AG09309 (cell line): Measurements from ENCODE around the gene CD58.

Experiments
- DNase-seq: peaks from one replicate; pipeline ENCODE4 v3.0.0-alpha.2; 2010; ENCODE audit warnings: low read depth
- H3K4me3 ChIP-seq: 2 replicates; pipeline ENCODE4 v1.5.1; 2011; ENCODE audit warnings: mild to moderate bottlenecking, low read depth, low read length, moderate library complexity; ENCODE audit not compliant: control insufficient read depth
- CTCF ChIP-seq: IDR thresholded peaks from 2 replicates; pipeline ENCODE4 v1.5.1; 2011; ENCODE audit warnings: mild to moderate bottlenecking, low read depth, low read length, inconsistent platforms; ENCODE audit not compliant: insufficient read depth, control insufficient read depth; ENCODE audit errors: missing control alignments

Gene CD58

GRCh38 chr1:116483481-116484309 is 87.1 kb downstream of the CD58 start:
- no peak for DNase-seq
- no peak for TF ChIP-seq CTCF
- no peak overlapping the region for H3K4me3 ChIP-seq

GRCh38 chr1:116482490-116482889 is 88.3 kb downstream of the CD58 start:
- no peak for DNase-seq
- TF ChIP-seq CTCF, result no peak
- H3K4me3 ChIP-seq, result no peak overlapping the region

DNA sequence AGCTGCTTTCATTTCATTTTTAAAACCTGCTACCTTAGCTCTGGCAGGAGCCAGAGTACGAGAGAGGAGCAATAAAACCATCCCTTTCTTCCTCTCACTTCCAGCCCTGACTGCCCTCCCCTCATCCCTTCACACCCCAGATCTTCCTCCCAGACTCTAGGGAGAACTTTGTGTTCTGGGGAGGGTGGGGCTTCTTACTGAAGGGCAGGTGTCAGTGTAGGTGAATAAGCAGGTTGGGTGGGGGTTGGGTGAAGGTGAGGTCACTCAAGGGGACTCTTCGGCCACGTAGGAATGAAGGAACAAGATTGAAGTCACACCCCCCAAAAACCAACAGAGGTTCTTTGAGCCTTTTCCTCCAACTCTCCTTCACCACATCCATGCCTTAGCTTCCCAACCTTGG is 88.9 kb downstream of the CD58 start:
- DNase-seq, result no peak
- no peak for TF ChIP-seq CTCF
- no peak overlapping the region for H3K4me3 ChIP-seq

DNA sequence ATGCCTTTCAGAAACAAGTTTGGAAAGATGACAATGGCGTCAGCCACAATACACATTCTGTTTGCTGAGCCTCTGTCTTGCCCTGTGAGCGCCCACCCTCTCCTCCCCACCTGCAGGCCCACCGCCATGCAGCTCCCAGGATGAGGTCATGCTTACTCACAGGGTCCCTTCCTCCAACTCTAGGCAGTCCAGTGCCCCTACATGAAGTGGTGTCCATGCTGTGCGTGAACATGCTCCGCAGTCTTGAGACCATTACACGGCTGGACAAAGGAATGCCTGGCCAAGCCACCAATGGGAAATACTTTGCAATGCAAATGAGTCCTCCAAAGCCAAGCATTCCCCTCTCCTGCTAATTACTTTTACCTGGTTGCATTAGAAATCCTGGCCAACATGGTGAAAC is 92.2 kb downstream of the CD58 start:
- DNase-seq, result no peak
- H3K4me3 ChIP-seq, result no peak overlapping the region
- TF ChIP-seq CTCF, result no peak

- no peak overlapping the region for H3K4me3 ChIP-seq
- no peak for TF ChIP-seq CTCF
- no peak for DNase-seq
These were observed 93.4 kb downstream of the CD58 start for GRCh38 chr1:116477429-116477828.

DNA sequence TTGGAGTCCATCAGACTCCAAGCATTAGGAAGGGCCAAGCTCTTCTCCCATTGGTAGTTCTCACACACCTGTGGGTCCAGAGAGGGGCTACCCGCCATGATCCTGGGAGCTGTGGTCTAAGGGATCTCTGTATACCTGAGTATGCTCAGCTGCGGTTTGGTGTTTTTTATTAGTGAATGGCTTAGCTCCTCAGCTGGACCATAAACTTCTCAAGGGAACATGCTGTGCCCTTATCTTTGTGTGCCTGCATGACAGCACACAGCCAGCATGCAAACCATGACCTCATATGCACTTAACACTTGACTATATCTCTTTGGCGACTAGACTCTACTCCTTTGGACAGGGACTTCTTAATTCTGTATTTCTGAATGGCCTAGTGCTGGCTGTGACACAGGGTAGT is 94.5 kb downstream of the CD58 start:
- no peak for DNase-seq
- no peak for TF ChIP-seq CTCF
- H3K4me3 ChIP-seq, result no peak overlapping the region
